Stomach (tissue), 4 donors: ENCODE measurements around the gene MCTP1.

ENCODE experiments used
- POLR2A ChIP-seq, 4 donors: fragments of 450-650 bp; IDR thresholded peaks; one replicate each; pipeline ENCODE4 v1.6.1; 2016; ENCODE audit warnings: antibody characterized with exemption in 4 of 4, control low read depth in 2 of 4, mild to moderate bottlenecking in 1 of 4, moderate library complexity in 1 of 4
- POLR2AphosphoS5 ChIP-seq, 3 donors: sonication (generic); formaldehyde crosslinking; IDR thresholded peaks; one replicate each; pipeline ENCODE4 v1.6.1; 2016; ENCODE audit warnings: antibody characterized with exemption in 3 of 3

GRCh38 chr5:94731471-94731870 is 553.4 kb downstream of the MCTP1 start:
- no peak for TF ChIP-seq POLR2A (IDR thresholded peaks at IDR 0.05)
- no peak for TF ChIP-seq POLR2AphosphoS5 (IDR thresholded peaks at IDR 0.05)
